Transverse colon (tissue), 4 donors: ENCODE data around the gene CDX1.

Experiments
- CTCF ChIP-seq, 5 experiments: fragments of 200-600 bp in 3 of 5; fragments of 450-650 bp in 2 of 5; sonication (generic) in 3 of 5; IDR thresholded peaks; 1 replicate in 2 of 5; 2 replicates in 3 of 5; pipeline ENCODE4 v1.5.1; 2016 to 2017; ENCODE audit warnings: antibody characterized with exemption in 5 of 5, inconsistent platforms in 3 of 5, mild to moderate bottlenecking in 2 of 5, moderate library complexity in 1 of 5
- EP300 ChIP-seq: sonication (generic); formaldehyde crosslinking; IDR thresholded peaks from one replicate; pipeline ENCODE4 v1.6.1; 2017; ENCODE audit warnings: antibody characterized with exemption, low read depth
- POLR2A ChIP-seq: fragments of 450-650 bp; IDR thresholded peaks from one replicate; pipeline ENCODE4 v1.6.1; 2016; ENCODE audit warnings: antibody characterized with exemption, mild to moderate bottlenecking, moderate library complexity
- POLR2AphosphoS5 ChIP-seq, 3 donors: sonication (generic); formaldehyde crosslinking; IDR thresholded peaks; one replicate each; pipeline ENCODE4 v1.6.1; 2016; ENCODE audit warnings: antibody characterized with exemption in 3 of 3

GRCh38 chr5:150139334-150139733 is 27.2 kb upstream of the CDX1 start:
- TF ChIP-seq CTCF (IDR thresholded peaks at IDR 0.05) (no peak), POLR2A (no peak), EP300 (no peak), POLR2AphosphoS5 (IDR thresholded peaks at IDR 0.05) (no peak)
